Aorta (tissue), 5 donors: Measurements from ENCODE around the gene FDPS. TPM values are rescaled to one million over a fixed set of nuclear protein-coding genes. Genes with fewer than 3 reads are reported as not detected.

Experiments
- ATAC-seq: fragments of 200-7000 bp; cut with Tn5 transposase; one replicate; pipeline ENCODE4 v1.9.1; 2022; ENCODE audit warnings: moderate library complexity; ENCODE audit not compliant: low FRiP score
- DNase-seq, 2 donors: peaks; one replicate each; pipeline ENCODE4 v3.0.0-alpha.2; 2020
- H3K27ac ChIP-seq, 2 donors: one replicate each; pipeline ENCODE4 v1.5.1; 2013; ENCODE audit warnings: low read length in 2 of 2, mild to moderate bottlenecking in 2 of 2, moderate library complexity in 2 of 2, control low read depth in 1 of 2, inconsistent platforms in 1 of 2, low read depth in 1 of 2
- H3K27me3 ChIP-seq, 2 donors: one replicate each; pipeline ENCODE4 v1.6.1; 2013; ENCODE audit warnings: control low read depth in 1 of 2, low read length in 1 of 2, mild to moderate bottlenecking in 1 of 2, moderate library complexity in 1 of 2; ENCODE audit not compliant: insufficient read depth in 2 of 2, control insufficient read depth in 1 of 2
- H3K36me3 ChIP-seq, 2 donors: one replicate each; pipeline ENCODE4 v1.6.1; 2013; ENCODE audit warnings: control low read depth in 1 of 2, low read length in 1 of 2, mild to moderate bottlenecking in 1 of 2; ENCODE audit not compliant: insufficient read depth in 2 of 2, control insufficient read depth in 1 of 2
- H3K4me1 ChIP-seq, 2 donors: one replicate each; pipeline ENCODE4 v1.6.1; 2013; ENCODE audit warnings: low read length in 2 of 2, control low read depth in 1 of 2, mild to moderate bottlenecking in 1 of 2, moderate library complexity in 1 of 2; ENCODE audit not compliant: insufficient read depth in 2 of 2, control insufficient read depth in 1 of 2
- H3K4me3 ChIP-seq, 2 donors: one replicate each; pipeline ENCODE4 v1.5.1; 2013; ENCODE audit warnings: low read length in 2 of 2, control low read depth in 1 of 2, mild to moderate bottlenecking in 1 of 2
- H3K9me3 ChIP-seq: one replicate; pipeline ENCODE4 v1.6.1; 2013; ENCODE audit warnings: mild to moderate bottlenecking, low read length; ENCODE audit not compliant: control insufficient read depth
- WGBS, 2 donors: extraction: QIAGEN DNeasy Blood & Tissue Kit; methylation state at CpG; one replicate each; pipeline ENCODE4 v1.1.7; 2013; 5-methylcytosine and 5-hydroxymethylcytosine counted together
- intact Hi-C, 2 donors: fragments of 100-400 bp; cut with DNase I; formaldehyde crosslinking; loops; one replicate each; pipeline versions ENCODE4 v1.14.2 to v1.15.0; 2022
- polyA plus RNA-seq, 2 donors: library from polyadenylated mRNA; stranded (reverse); fragments of 200-250 nt; gene quantifications; one replicate each; pipeline ENCODE4 v1.2.3, GENCODE V29; 2013
- total RNA-seq, 2 donors: library from RNA; stranded (reverse); fragmentation: NEBNext Ultra II Directional; extraction: Animal tissue kit (Norgen Biotek cat#: 25700); gene quantifications; one replicate each; pipeline ENCODE4 v1.2.1, GENCODE V29; 2021
- donor health status: healthy with polysubstance abuse.
- donor health status: Bipolar disorder and iron deficiency.
- donor health status: DM: no; HTN: no; CAD: no.
- donor health status: DM: no; HTN: no; CAD: no.
- donor health status: DM: yes; HTN: yes; CAD: no.

FDPS gene
- total and polyA plus RNA-seq, 4 donors = 72.9 to 127 (median 96.2) TPM

DNA sequence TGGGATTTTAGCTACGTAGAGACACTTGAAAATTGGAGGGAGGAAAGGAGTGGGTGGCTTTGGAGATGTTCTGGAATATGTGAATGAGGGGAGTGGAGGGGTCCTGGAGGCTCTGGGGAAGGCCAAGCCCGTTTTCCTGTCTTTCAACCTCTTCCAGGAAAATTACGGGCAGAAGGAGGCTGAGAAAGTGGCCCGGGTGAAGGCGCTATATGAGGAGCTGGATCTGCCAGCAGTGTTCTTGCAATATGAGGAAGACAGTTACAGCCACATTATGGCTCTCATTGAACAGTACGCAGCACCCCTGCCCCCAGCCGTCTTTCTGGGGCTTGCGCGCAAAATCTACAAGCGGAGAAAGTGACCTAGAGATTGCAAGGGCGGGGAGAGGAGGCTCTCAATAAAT, 11.6 kb downstream of the FDPS start:
- ATAC-seq (no peak), DNase-seq (peak in 1 of 2 donors; percentile 59)
- Histone ChIP-seq H3K27ac (peak overlapping the region in 1 of 2 donors; percentile 49), H3K27me3 (no peaks in the 10 kb centered on the region), H3K9me3 (no peaks in the 10 kb centered on the region), H3K4me3 (peak overlapping the region; percentile 27 to 50), H3K4me1 (no peaks in the 10 kb centered on the region), H3K36me3 (no peaks in the 10 kb centered on the region)
- WGBS, 2 donors = 15 to 30% methylated on average over 11 of the region's 11 CpGs
- intact Hi-C loops = loop anchor here (5.0 kb wide), 4 partner anchors 58 to 128 kb away; partner anchors contain the start of genes MTX1 (in 1 of the 2), SCAMP3 (in 1 of the 2) and THBS3 (in 1 of the 2)

GRCh38 chr1:155320661-155321617, 12.3 kb downstream of the FDPS start, which contains the start of gene RUSC1:
Gene RUSC1, plus strand, starts transcription at chr1:155320894. Its CDS starts 880 bp downstream, at chr1:155321774.
- WGBS, 2 donors = 3 to 5% methylated on average over 41 to 51 of the region's 51 CpGs

GRCh38 chr1:155321639-155322503, 13.2 kb downstream of the FDPS start:
- H3K27me3 ChIP-seq = no peaks in the 10 kb centered on the region
- WGBS, 2 donors = 13 to 20% methylated on average over 27 of the region's 27 CpGs
- no peaks in the 10 kb centered on the region for H3K9me3 ChIP-seq
- no peaks in the 10 kb centered on the region for H3K4me1 ChIP-seq
- intact Hi-C loops = loop anchor here (2.0 to 5.0 kb wide), 6 partner anchors 13 to 130 kb away; partner anchors contain the start of genes FDPS (in 1 of the 2), MTX1 (in 1 of the 2), SCAMP3 (in 1 of the 2) and THBS3 (in 1 of the 2)
- H3K4me3 ChIP-seq = peak overlapping the region; percentile 23 to 50
- H3K36me3 ChIP-seq = no peaks in the 10 kb centered on the region
- H3K27ac ChIP-seq = peak overlapping the region; percentile 6 to 60
- DNase-seq = peak; percentile 50 to 71
- no peak for ATAC-seq

More at GRCh38 chr1:155320661-155321617, 12.3 kb downstream of the FDPS start, which contains the start of gene RUSC1:
- H3K4me1 ChIP-seq = no peaks in the 10 kb centered on the region
- H3K4me3 ChIP-seq = peak within 1 kb of the TSS; percentile 27 to 50
- DNase-seq = peak; percentile 91 to 95
- no peaks in the 10 kb centered on the region for H3K9me3 ChIP-seq
- ATAC-seq = peak; percentile 71
- no peaks in the 10 kb centered on the region for H3K27me3 ChIP-seq
- H3K27ac ChIP-seq = peak within 1 kb of the TSS; percentile 10 to 60
- H3K36me3 ChIP-seq = no peaks in the 10 kb centered on the region
- intact Hi-C loops = loop anchor here (5.0 kb wide), 4 partner anchors 59 to 129 kb away; partner anchors contain the start of genes MTX1 (in 1 of the 2), SCAMP3 (in 1 of the 2) and THBS3 (in 1 of the 2)

DNA sequence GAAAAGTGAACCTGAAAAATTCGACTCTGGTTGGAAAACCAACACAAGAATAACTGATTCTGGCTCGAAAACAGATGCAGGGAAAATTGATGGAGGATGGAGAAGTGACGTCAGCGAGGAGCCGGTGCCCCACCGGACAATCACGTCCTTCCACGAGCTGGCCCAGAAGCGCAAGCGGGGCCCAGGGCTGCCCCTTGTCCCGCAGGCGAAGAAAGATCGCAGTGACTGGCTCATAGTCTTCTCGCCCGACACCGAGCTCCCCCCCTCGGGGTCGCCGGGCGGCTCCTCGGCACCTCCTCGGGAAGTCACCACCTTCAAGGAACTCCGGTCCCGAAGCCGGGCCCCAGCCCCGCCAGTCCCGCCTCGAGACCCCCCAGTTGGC, 13.9 kb downstream of the FDPS start:
- peak overlapping the region; percentile 63 to 93 for H3K4me3 ChIP-seq
- H3K9me3 ChIP-seq = no peaks in the 10 kb centered on the region
- DNase-seq (peak in 1 of 2 donors; percentile 83), ATAC-seq (no peak)
- no peaks in the 10 kb centered on the region for H3K4me1 ChIP-seq
- no peaks in the 10 kb centered on the region for H3K27me3 ChIP-seq
- H3K27ac ChIP-seq = peak overlapping the region; percentile 62 to 64
- WGBS, 2 donors = 0 to 1% methylated on average over 24 to 28 of the region's 28 CpGs
- intact Hi-C loops = loop anchor here (2.0 to 5.0 kb wide), 6 partner anchors 14 to 130 kb away; partner anchors contain the start of genes FDPS (in 1 of the 2), MTX1 (in 1 of the 2), SCAMP3 (in 1 of the 2) and THBS3 (in 1 of the 2)
- H3K36me3 ChIP-seq = no peaks in the 10 kb centered on the region

- intact Hi-C loops = loop anchor here (1.0 to 5.0 kb wide), 7 partner anchors 14 to 131 kb away; partner anchors contain the start of genes FDPS (in 1 of the 2), HCN3 (in 1 of the 2), MTX1 (in 1 of the 2) and SCAMP3 (in 1 of the 2)
- ATAC-seq (peak; percentile 82), DNase-seq (peak; percentile 95 to 98)
- Histone ChIP-seq H3K36me3 (no peaks in the 10 kb centered on the region), H3K4me3 (peak overlapping the region; percentile 63 to 93), H3K9me3 (no peaks in the 10 kb centered on the region), H3K27me3 (no peaks in the 10 kb centered on the region), H3K27ac (peak overlapping the region; percentile 74 to 88), H3K4me1 (no peaks in the 10 kb centered on the region)
- WGBS, 2 donors = 0 to 1% methylated on average over 42 to 58 of the region's 58 CpGs
These were observed 14.5 kb downstream of the FDPS start for GRCh38 chr1:155322953-155323728.

- Histone ChIP-seq H3K27ac (peak overlapping the region; percentile 74 to 84), H3K4me3 (peak overlapping the region; percentile 63 to 93), H3K4me1 (no peaks in the 10 kb centered on the region), H3K36me3 (no peaks in the 10 kb centered on the region), H3K27me3 (no peaks in the 10 kb centered on the region), H3K9me3 (no peaks in the 10 kb centered on the region)
- 0 to 1% methylated on average over 21 to 29 of the region's 29 CpGs for WGBS, 2 donors
- ATAC-seq = peak; percentile 89
- peak; percentile 94 to 95 for DNase-seq
- intact Hi-C loops = loop anchor here (1.0 to 5.0 kb wide), 8 partner anchors 15 to 131 kb away; partner anchors contain the start of genes FDPS (in 1 of the 2), HCN3 (in 1 of the 2), MTX1 (in 1 of the 2) and SCAMP3 (in 1 of the 2)
These were observed 15.0 kb downstream of the FDPS start for GRCh38 chr1:155323729-155324036.

- 0% methylated on average over 41 to 44 of the region's 44 CpGs for WGBS, 2 donors
These were observed 15.5 kb downstream of the FDPS start for GRCh38 chr1:155324037-155324716.

More at GRCh38 chr1:155324037-155324716, 15.5 kb downstream of the FDPS start:
- ATAC-seq (peak; percentile 92), DNase-seq (peak; percentile 98)
- Histone ChIP-seq H3K4me3 (peak overlapping the region; percentile 63 to 93), H3K4me1 (no peaks in the 10 kb centered on the region), H3K9me3 (no peaks in the 10 kb centered on the region), H3K36me3 (no peaks in the 10 kb centered on the region), H3K27ac (peak overlapping the region in 1 of 2 donors; percentile 84), H3K27me3 (no peaks in the 10 kb centered on the region)
- intact Hi-C loops = loop anchor here (2.0 to 5.0 kb wide), 5 partner anchors 62 to 132 kb away; partner anchors contain the start of genes MTX1 (in 1 of the 2), SCAMP3 (in 1 of the 2) and THBS3 (in 1 of the 2)
